CD14-positive monocyte (primary cell): ENCODE results near the gene RNF217. TPM values are rescaled to one million over a fixed set of nuclear protein-coding genes. Genes with fewer than 3 reads are reported as not detected.
A peak's percentile ranks its signal among the peaks of the same experiment; 100 is the strongest.

Experiments
- DNase-seq, 3 donors: peaks; one replicate each; pipeline ENCODE4 v3.0.0-alpha.2; 2011 to 2022
- H2AFZ ChIP-seq: 2 replicates; pipeline ENCODE4 v1.6.0; 2012; ENCODE audit warnings: mild to moderate bottlenecking, low read depth, low read length, inconsistent platforms; ENCODE audit not compliant: insufficient read depth, poor library complexity, severe bottlenecking
- H3K27ac ChIP-seq, 2 donors: 1 replicate in 1 of 2; 2 replicates in 1 of 2; pipeline ENCODE4 v1.5.1; 2012 to 2013; ENCODE audit warnings: low read length in 2 of 2, control low read depth in 1 of 2, inconsistent platforms in 1 of 2, low read depth in 1 of 2, mild to moderate bottlenecking in 1 of 2
- H3K27me3 ChIP-seq, 2 donors: one replicate each; pipeline versions ENCODE4 v1.6.0 to v1.6.1; 2011 to 2013; ENCODE audit warnings: low read length in 2 of 2; ENCODE audit not compliant: control insufficient read depth in 2 of 2, insufficient read depth in 2 of 2
- H3K36me3 ChIP-seq, 2 donors: replicated peaks in 1 of 2; 1 replicate in 1 of 2; 2 replicates in 1 of 2; pipeline versions ENCODE4 v1.5.1 to v1.6.1; 2012 to 2013; ENCODE audit warnings: low read length in 2 of 2, control low read depth in 1 of 2, inconsistent platforms in 1 of 2, mild to moderate bottlenecking in 1 of 2; ENCODE audit not compliant: insufficient read depth in 2 of 2, control insufficient read depth in 1 of 2
- H3K4me1 ChIP-seq, 2 donors: 1 replicate in 1 of 2; 2 replicates in 1 of 2; pipeline versions ENCODE4 v1.5.1 to v1.6.1; 2012 to 2013; ENCODE audit warnings: low read length in 2 of 2, control low read depth in 1 of 2, inconsistent platforms in 1 of 2, mild to moderate bottlenecking in 1 of 2, moderate library complexity in 1 of 2; ENCODE audit not compliant: insufficient read depth in 2 of 2, control insufficient read depth in 1 of 2
- H3K4me2 ChIP-seq: replicated peaks from 2 replicates; pipeline ENCODE3; 2012; ENCODE audit warnings: low read length, moderate library complexity, mild to moderate bottlenecking; ENCODE audit not compliant: poor library complexity, severe bottlenecking; ENCODE audit errors: extremely low read depth
- H3K4me3 ChIP-seq, 3 experiments: fragments of 200-600 bp in 1 of 3; sonication (generic) in 1 of 3; replicated peaks in 1 of 3; 1 replicate in 2 of 3; 2 replicates in 1 of 3; pipeline ENCODE4 v1.5.1; 2011 to 2013; ENCODE audit warnings: low read length in 3 of 3, mild to moderate bottlenecking in 3 of 3, control low read depth in 2 of 3, low read depth in 2 of 3, inconsistent platforms in 1 of 3, moderate library complexity in 1 of 3
- H3K79me2 ChIP-seq: 2 replicates; pipeline ENCODE4 v1.6.0; 2012; ENCODE audit warnings: mild to moderate bottlenecking, control low read depth, inconsistent platforms, low read length, moderate library complexity; ENCODE audit not compliant: insufficient read depth
- H3K9ac ChIP-seq: 2 replicates; pipeline ENCODE4 v1.6.0; 2017; ENCODE audit warnings: low read length, mild to moderate bottlenecking; ENCODE audit not compliant: insufficient read depth, poor library complexity, severe bottlenecking
- H3K9me3 ChIP-seq, 2 donors: replicated peaks in 1 of 2; 1 replicate in 1 of 2; 2 replicates in 1 of 2; pipeline versions ENCODE4 v1.5.1 to v1.6.1; 2012 to 2013; ENCODE audit warnings: low read length in 2 of 2, control low read depth in 1 of 2; ENCODE audit not compliant: control insufficient read depth in 1 of 2, insufficient read depth in 1 of 2
- H4K20me1 ChIP-seq: 2 replicates; pipeline ENCODE4 v1.6.0; 2012; ENCODE audit warnings: mild to moderate bottlenecking, low read length, control low read depth, moderate library complexity; ENCODE audit not compliant: insufficient read depth
- H3K27ac Mint-ChIP-seq, 7 donors: one replicate each; pipeline ENCODE4 v1.8.0; 2020; ENCODE audit warnings: mild to moderate bottlenecking in 7 of 7, mixed read lengths in 7 of 7, moderate library complexity in 6 of 7, inconsistent platforms in 2 of 7
- H3K27me3 Mint-ChIP-seq, 3 donors: one replicate each; pipeline ENCODE4 v1.8.0; 2021 to 2022; ENCODE audit warnings: low read depth in 3 of 3, mild to moderate bottlenecking in 3 of 3, mixed read lengths in 3 of 3, moderate library complexity in 3 of 3, inconsistent platforms in 1 of 3
- H3K36me3 Mint-ChIP-seq, 2 donors: one replicate each; pipeline ENCODE4 v1.8.0; 2020; ENCODE audit warnings: mixed read lengths in 2 of 2, inconsistent platforms in 1 of 2, mild to moderate bottlenecking in 1 of 2
- H3K4me1 Mint-ChIP-seq: one replicate; pipeline ENCODE4 v1.8.0; 2020; ENCODE audit warnings: mild to moderate bottlenecking, mixed read lengths
- H3K4me3 Mint-ChIP-seq, 2 donors: one replicate each; pipeline ENCODE4 v1.8.0; 2020; ENCODE audit warnings: mild to moderate bottlenecking in 2 of 2, mixed read lengths in 2 of 2, moderate library complexity in 1 of 2
- H3K9me3 Mint-ChIP-seq, 7 donors: one replicate each; pipeline ENCODE4 v1.8.0; 2020 to 2022; ENCODE audit warnings: mixed read lengths in 7 of 7, mild to moderate bottlenecking in 6 of 7, moderate library complexity in 6 of 7, inconsistent platforms in 2 of 7
- CTCF ChIP-seq: fragments of 200-600 bp; IDR thresholded peaks from one replicate; pipeline ENCODE4 v1.8.0; 2022; ENCODE audit warnings: antibody characterized with exemption, mild to moderate bottlenecking
- WGBS: methylation state at CpG from one replicate; pipeline ENCODE4 v1.1.5; 2013; ENCODE audit warnings: missing lambda C conversion rate; ENCODE audit not compliant: insufficient coverage; 5-methylcytosine and 5-hydroxymethylcytosine counted together
- intact Hi-C, 2 donors: fragments of 100-400 bp; cut with micrococcal nuclease; formaldehyde crosslinking; loops; one replicate each; pipeline versions ENCODE4 v1.15.0 to v1.15.1; 2023
- polyA plus RNA-seq, 3 donors: library from polyadenylated mRNA; depleted of rRNA in 1 of 3; unstranded in 2 of 3; stranded (reverse) in 1 of 3; fragments of 300-500 nt in 2 of 3; fragments of >200 nt in 1 of 3; fragmentation: Illumina TruSeq in 2 of 3; gene quantifications; 1 replicate in 2 of 3; 2 replicates in 1 of 3; pipeline ENCODE4 v1.2.3, GENCODE V29; 2012 to 2021

The RNF217 gene
- polyA plus RNA-seq, 3 donors, result 2.2 to 11.6 (median 3.3) TPM

- no peak overlapping the region for H3K4me3 Mint-ChIP-seq
- no peaks in the 10 kb centered on the region for H3K27me3 Mint-ChIP-seq
- H3K4me3 ChIP-seq, result no peak overlapping the region
- H3K27ac ChIP-seq, result no peak overlapping the region
- peaks cover 6 to 15% of the 10 kb centered on the region in 2 donors for H3K36me3 ChIP-seq
- TF ChIP-seq CTCF, result no peak
- H3K79me2 ChIP-seq, result peaks cover 6% of the 10 kb centered on the region
- no peak overlapping the region for H3K4me2 ChIP-seq
- no peak overlapping the region for H3K9ac ChIP-seq
- peaks cover 0 to 2% (median 0%) of the 10 kb centered on the region in 7 donors for H3K9me3 Mint-ChIP-seq
- no peaks in the 10 kb centered on the region for H3K27me3 ChIP-seq
- peaks cover 14 to 15% of the 10 kb centered on the region in 2 donors for H3K36me3 Mint-ChIP-seq
- peak overlapping the region in 3 of 7 donors; percentile 1 to 22 (median 12) for H3K27ac Mint-ChIP-seq
- peaks cover 5 to 11% of the 10 kb centered on the region in 2 donors for H3K4me1 ChIP-seq
- 0% methylated on average over 1 of the region's 3 CpGs for WGBS
- H3K4me1 Mint-ChIP-seq, result peaks cover 30% of the 10 kb centered on the region
- intact Hi-C loops, result no loop called here
- no peaks in the 10 kb centered on the region for H3K9me3 ChIP-seq
- DNase-seq, result peak; percentile 6 to 40 (median 16)
- H4K20me1 ChIP-seq, result no peaks in the 10 kb centered on the region
- no peak overlapping the region for H2AFZ ChIP-seq
These were observed 79.7 kb downstream of the RNF217 start for GRCh38 chr6:125041740-125042459.

GRCh38 chr6:125044066-125044465, 81.8 kb downstream of the RNF217 start:
- DNase-seq, result no peak
- no peak for TF ChIP-seq CTCF
- peaks cover 30% of the 10 kb centered on the region for H3K4me1 Mint-ChIP-seq
- no peaks in the 10 kb centered on the region for H4K20me1 ChIP-seq
- no peaks in the 10 kb centered on the region for H3K79me2 ChIP-seq
- H3K9me3 ChIP-seq, result no peaks in the 10 kb centered on the region
- no peaks in the 10 kb centered on the region for H3K27me3 Mint-ChIP-seq
- intact Hi-C loops, result no loop called here
- H3K36me3 Mint-ChIP-seq, result peaks cover 16 to 18% of the 10 kb centered on the region in 2 donors
- H3K36me3 ChIP-seq, result peaks cover 6 to 15% of the 10 kb centered on the region in 2 donors
- no peak overlapping the region for H3K4me3 ChIP-seq
- no peak overlapping the region for H3K9ac ChIP-seq
- H3K27ac Mint-ChIP-seq, result no peak overlapping the region
- H3K4me1 ChIP-seq, result peaks cover 5 to 11% of the 10 kb centered on the region in 2 donors
- WGBS, result no CpG with 5 or more reads among the region's 3 CpGs
- no peak overlapping the region for H3K27ac ChIP-seq
- no peaks in the 10 kb centered on the region for H3K27me3 ChIP-seq
- no peak overlapping the region for H2AFZ ChIP-seq
- no peak overlapping the region for H3K4me2 ChIP-seq
- no peak overlapping the region for H3K4me3 Mint-ChIP-seq
- H3K9me3 Mint-ChIP-seq, result no peaks in the 10 kb centered on the region
